K562 (cell line): Measurements from ENCODE around the gene ZNRF1.

Experiments used
- CXXC5 ChIP-seq: fragments of 250-450 bp; sonication (Bioruptor Pico); IDR thresholded peaks from 2 replicates; pipeline ENCODE4 v1.8.0; 2022; ENCODE audit warnings: inconsistent platforms, mild to moderate bottlenecking, moderate library complexity
- MXI1 ChIP-seq: IDR thresholded peaks from 2 replicates; pipeline ENCODE4 v1.6.1; 2011; ENCODE audit warnings: low read depth, mild to moderate bottlenecking, improper control_type of control experiment, low read length
- MYBL2 ChIP-seq, 2 experiments: fragments of 450-650 bp in 1 of 2; sonication (generic) in 1 of 2; formaldehyde crosslinking in 1 of 2; IDR thresholded peaks; 2 replicates each; pipeline versions ENCODE4 v1.6.1 to v1.8.1; 2017 to 2022; ENCODE audit warnings: borderline replicate concordance in 1 of 2, inconsistent platforms in 1 of 2, low read depth in 1 of 2, mild to moderate bottlenecking in 1 of 2, missing genetic modification reagents in 1 of 2, moderate library complexity in 1 of 2
- NCOA2 ChIP-seq, 2 experiments: fragments of 450-650 bp; IDR thresholded peaks; 2 replicates each; pipeline ENCODE4 v1.6.1; 2018; ENCODE audit warnings: mild to moderate bottlenecking in 2 of 2, moderate library complexity in 1 of 2; ENCODE audit not compliant: partially characterized antibody in 2 of 2
- ZBTB12 ChIP-seq: fragments of 250-450 bp; sonication (Bioruptor Pico); IDR thresholded peaks from 2 replicates; pipeline ENCODE4 v1.4.0; 2020
- TF ChIP-seq, protein P1 (sequence below): sonication (generic); formaldehyde crosslinking; IDR thresholded peaks from 2 replicates; pipeline ENCODE4 v1.5.0; 2020; ENCODE audit warnings: missing genetic modification reagents
- TF ChIP-seq, protein P2 (sequence below), 3 experiments: IDR thresholded peaks in 2 of 3; conservative IDR thresholded peaks in 1 of 3; 2 replicates each; pipeline ENCODE4 v1.5.1; 2011 to 2012; ENCODE audit warnings: low read length in 3 of 3, mild to moderate bottlenecking in 3 of 3, control low read depth in 2 of 3, improper control_type of control experiment in 1 of 3, inconsistent platforms in 1 of 3, low read depth in 1 of 3, mixed read lengths in 1 of 3, moderate library complexity in 1 of 3; ENCODE audit not compliant: insufficient read depth in 2 of 3

GRCh38 chr16:75063549-75064088 lies 64.8 kb downstream of the ZNRF1 start:
- TF ChIP-seq, protein P1, sequence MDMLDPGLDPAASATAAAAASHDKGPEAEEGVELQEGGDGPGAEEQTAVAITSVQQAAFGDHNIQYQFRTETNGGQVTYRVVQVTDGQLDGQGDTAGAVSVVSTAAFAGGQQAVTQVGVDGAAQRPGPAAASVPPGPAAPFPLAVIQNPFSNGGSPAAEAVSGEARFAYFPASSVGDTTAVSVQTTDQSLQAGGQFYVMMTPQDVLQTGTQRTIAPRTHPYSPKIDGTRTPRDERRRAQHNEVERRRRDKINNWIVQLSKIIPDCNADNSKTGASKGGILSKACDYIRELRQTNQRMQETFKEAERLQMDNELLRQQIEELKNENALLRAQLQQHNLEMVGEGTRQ (CRISPR knock-in tag): no peak
- no peak for TF ChIP-seq CXXC5 (CRISPR knock-in tag)
- TF ChIP-seq, protein P2, sequence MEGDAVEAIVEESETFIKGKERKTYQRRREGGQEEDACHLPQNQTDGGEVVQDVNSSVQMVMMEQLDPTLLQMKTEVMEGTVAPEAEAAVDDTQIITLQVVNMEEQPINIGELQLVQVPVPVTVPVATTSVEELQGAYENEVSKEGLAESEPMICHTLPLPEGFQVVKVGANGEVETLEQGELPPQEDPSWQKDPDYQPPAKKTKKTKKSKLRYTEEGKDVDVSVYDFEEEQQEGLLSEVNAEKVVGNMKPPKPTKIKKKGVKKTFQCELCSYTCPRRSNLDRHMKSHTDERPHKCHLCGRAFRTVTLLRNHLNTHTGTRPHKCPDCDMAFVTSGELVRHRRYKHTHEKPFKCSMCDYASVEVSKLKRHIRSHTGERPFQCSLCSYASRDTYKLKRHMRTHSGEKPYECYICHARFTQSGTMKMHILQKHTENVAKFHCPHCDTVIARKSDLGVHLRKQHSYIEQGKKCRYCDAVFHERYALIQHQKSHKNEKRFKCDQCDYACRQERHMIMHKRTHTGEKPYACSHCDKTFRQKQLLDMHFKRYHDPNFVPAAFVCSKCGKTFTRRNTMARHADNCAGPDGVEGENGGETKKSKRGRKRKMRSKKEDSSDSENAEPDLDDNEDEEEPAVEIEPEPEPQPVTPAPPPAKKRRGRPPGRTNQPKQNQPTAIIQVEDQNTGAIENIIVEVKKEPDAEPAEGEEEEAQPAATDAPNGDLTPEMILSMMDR (IDR thresholded peaks at IDR 0.05 in 2 of 3, conservative IDR thresholded peaks at IDR 0.05 in 1 of 3; ENCODE audit: insufficient read depth in 2 of 3, low read depth in 1 of 3, low read length in 3 of 3): 0 out of 6 replicates have a peak, but pooled peaks of 1 of the 3 experiments have one; percentile 18
- no peak for TF ChIP-seq NCOA2 (IDR thresholded peaks at IDR 0.05; ENCODE audit: partially characterized antibody in 2 of 2)
- no peak for TF ChIP-seq ZBTB12 (CRISPR knock-in tag)
- no peak for TF ChIP-seq MYBL2 (IDR thresholded peaks at IDR 0.05; ENCODE audit: low read depth)
- no peak for TF ChIP-seq MYBL2 (CRISPR knock-in tag; IDR thresholded peaks at IDR 0.05; ENCODE audit: borderline replicate concordance)
- no peak for TF ChIP-seq MXI1
